ENCODE data around the gene ELOVL2. TPM values are rescaled to one million over a fixed set of nuclear protein-coding genes. Genes with fewer than 3 reads are reported as not detected.

ELOVL2 gene
- total RNA-seq, 1 experiment from 2014 or later = not detected

DNA sequence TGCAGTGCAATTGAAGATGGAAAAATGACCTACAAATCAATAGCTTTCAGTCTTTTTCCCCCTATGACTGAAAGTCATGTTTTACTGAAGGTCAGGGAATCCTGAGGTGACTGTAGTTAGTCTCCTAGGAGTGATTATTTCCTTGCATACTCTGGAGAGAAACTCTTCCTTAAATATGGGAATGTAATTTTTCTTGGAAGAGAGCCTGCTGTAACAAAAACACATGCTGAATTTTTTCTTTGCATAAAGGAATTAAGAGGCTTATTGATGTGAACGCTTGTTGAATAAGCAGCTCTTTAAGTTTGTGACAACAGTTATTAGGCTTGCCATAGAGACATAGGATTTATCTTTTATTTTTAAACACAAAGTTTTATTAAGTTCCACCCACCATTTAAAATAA lies 64.5 kb downstream of the ELOVL2 start:
- H3K36me3 Mint-ChIP-seq (ENCODE audit: insufficient read depth, unreplicated experiment) = no peaks in the 10 kb centered on the region
- TF ChIP-seq, protein P1, sequence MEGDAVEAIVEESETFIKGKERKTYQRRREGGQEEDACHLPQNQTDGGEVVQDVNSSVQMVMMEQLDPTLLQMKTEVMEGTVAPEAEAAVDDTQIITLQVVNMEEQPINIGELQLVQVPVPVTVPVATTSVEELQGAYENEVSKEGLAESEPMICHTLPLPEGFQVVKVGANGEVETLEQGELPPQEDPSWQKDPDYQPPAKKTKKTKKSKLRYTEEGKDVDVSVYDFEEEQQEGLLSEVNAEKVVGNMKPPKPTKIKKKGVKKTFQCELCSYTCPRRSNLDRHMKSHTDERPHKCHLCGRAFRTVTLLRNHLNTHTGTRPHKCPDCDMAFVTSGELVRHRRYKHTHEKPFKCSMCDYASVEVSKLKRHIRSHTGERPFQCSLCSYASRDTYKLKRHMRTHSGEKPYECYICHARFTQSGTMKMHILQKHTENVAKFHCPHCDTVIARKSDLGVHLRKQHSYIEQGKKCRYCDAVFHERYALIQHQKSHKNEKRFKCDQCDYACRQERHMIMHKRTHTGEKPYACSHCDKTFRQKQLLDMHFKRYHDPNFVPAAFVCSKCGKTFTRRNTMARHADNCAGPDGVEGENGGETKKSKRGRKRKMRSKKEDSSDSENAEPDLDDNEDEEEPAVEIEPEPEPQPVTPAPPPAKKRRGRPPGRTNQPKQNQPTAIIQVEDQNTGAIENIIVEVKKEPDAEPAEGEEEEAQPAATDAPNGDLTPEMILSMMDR (IDR thresholded peaks at IDR 0.05; ENCODE audit: unreplicated experiment) = no peak
- intact Hi-C loops (cut with micrococcal nuclease) = no loop called here
- H3K9me3 Mint-ChIP-seq (ENCODE audit: unreplicated experiment) = no peaks in the 10 kb centered on the region
- H3K4me1 Mint-ChIP-seq (ENCODE audit: insufficient read depth, unreplicated experiment) = no peaks in the 10 kb centered on the region
- CTCF ChIA-PET = no interaction called here
- no peak overlapping the region for H3K4me3 Mint-ChIP-seq (ENCODE audit: unreplicated experiment)
- H3K27me3 Mint-ChIP-seq (ENCODE audit: insufficient read depth, unreplicated experiment) = no peaks in the 10 kb centered on the region
- no peak for DNase-seq (ENCODE audit: unreplicated experiment)
- POLR2A ChIA-PET = no interaction called here
- BruUV-seq (replicated peaks) = no TSS peak
- H3K27ac Mint-ChIP-seq (ENCODE audit: low read depth, unreplicated experiment) = no peak overlapping the region

DNA sequence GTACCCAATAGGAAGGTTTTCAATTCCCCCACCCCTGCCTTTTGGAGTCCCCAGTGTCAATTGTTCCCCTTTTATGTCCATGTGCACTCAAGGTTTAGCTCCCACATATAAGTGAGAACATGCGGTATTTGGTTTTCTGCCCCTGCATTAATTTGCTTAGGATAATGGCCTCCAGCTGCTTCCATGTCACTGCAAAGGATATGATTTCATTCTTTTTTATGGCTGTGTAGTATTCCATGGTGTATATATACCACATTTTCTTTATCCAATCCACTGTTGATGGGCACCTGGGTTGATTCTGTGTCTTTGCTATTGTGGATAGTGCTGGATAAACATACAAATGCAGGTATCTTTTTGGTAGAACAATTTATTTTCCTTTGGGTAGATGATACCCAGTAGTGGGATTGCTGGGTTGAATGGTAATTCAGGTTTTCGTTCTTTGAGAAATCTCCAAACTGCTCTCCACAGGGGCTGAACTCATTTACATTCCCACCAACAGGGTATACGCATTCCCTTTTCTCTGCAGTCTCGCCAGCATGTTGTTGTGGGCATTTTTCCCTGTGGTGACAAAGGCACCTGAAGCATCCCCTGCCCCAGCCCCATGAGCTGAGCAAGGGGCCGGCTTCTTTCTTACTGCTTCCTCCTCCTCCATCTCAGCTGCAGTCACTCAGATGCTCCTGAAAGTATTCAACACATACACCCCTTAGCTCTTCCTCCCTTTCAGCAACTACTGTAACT lies 66.7 kb downstream of the ELOVL2 start:
- TF ChIP-seq, protein P1 (IDR thresholded peaks at IDR 0.05; ENCODE audit: unreplicated experiment) = no peak
- Mint-ChIP-seq H3K27ac (ENCODE audit: low read depth, unreplicated experiment) (no peak overlapping the region), H3K4me3 (ENCODE audit: unreplicated experiment) (no peak overlapping the region), H3K36me3 (ENCODE audit: insufficient read depth, unreplicated experiment) (no peaks in the 10 kb centered on the region), H3K4me1 (ENCODE audit: insufficient read depth, unreplicated experiment) (no peaks in the 10 kb centered on the region), H3K9me3 (ENCODE audit: unreplicated experiment) (no peaks in the 10 kb centered on the region), H3K27me3 (ENCODE audit: insufficient read depth, unreplicated experiment) (no peaks in the 10 kb centered on the region)
- BruUV-seq (replicated peaks) = no TSS peak
- no peak for DNase-seq (ENCODE audit: unreplicated experiment)
- intact Hi-C loops (cut with micrococcal nuclease) = no loop called here
- ChIA-PET POLR2A (no interaction called here), CTCF (interaction anchor here (0.6 to 1.0 kb wide), 3 partner anchors 13 to 582 kb away, joined by 3 to 5 read pairs (median 3); no protein-coding TSS in a partner anchor)

DNA sequence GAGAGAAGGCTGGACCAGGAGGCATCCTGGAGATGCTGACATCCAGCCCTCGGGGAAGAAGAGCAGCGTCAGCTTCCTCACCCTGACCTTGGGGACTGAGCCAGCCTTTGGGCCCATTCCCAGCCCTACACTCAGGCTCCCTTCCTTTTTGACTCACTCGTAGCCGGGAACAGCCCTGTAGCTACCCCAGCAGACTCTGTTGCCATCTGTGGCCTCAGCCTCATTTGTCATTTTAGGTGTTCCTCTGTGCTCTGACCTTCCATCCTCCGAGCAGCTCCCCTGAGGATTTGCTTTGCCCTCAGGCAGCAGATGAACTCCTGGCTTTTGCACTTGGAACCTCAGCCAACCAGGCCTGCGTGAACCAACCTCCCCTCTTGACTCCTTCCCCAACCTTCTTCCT lies 67.5 kb downstream of the ELOVL2 start:
- CTCF ChIA-PET = interaction anchor here (0.8 kb wide), 1 partner anchor 93 kb away, joined by 4 read pairs; no protein-coding TSS in a partner anchor

DNA sequence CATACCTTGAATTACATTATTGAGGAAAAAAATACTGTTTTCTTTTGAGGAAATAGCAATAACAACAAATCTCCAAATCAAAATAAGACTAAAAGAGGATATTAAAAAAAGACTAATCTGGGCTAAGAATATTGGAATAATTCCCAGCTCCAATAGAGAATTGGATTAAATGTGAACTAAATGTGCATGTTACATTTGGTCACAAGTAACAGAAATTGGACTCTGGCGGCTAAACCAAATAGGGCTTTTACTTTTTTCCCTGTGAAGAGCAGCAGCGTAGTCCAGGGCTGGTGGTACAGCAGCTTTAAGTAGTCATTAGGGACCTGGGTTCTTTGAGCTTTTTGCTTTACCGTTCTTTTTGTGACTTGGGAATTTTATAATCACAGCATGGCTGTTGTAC lies 71.9 kb downstream of the ELOVL2 start:
- Mint-ChIP-seq H3K27me3 (ENCODE audit: insufficient read depth, unreplicated experiment) (no peaks in the 10 kb centered on the region), H3K4me3 (ENCODE audit: unreplicated experiment) (no peak overlapping the region), H3K36me3 (ENCODE audit: insufficient read depth, unreplicated experiment) (no peaks in the 10 kb centered on the region), H3K9me3 (ENCODE audit: unreplicated experiment) (no peaks in the 10 kb centered on the region), H3K4me1 (ENCODE audit: insufficient read depth, unreplicated experiment) (no peaks in the 10 kb centered on the region), H3K27ac (ENCODE audit: low read depth, unreplicated experiment) (no peak overlapping the region)
- POLR2A ChIA-PET = no interaction called here
- TF ChIP-seq, protein P1 (IDR thresholded peaks at IDR 0.05; ENCODE audit: unreplicated experiment) = no peak
- intact Hi-C loops (cut with micrococcal nuclease) = no loop called here
- CTCF ChIA-PET = no interaction called here
- DNase-seq (ENCODE audit: unreplicated experiment) = no peak
- no TSS peak for BruUV-seq (replicated peaks)

More for the DNA sequence above, 67.5 kb downstream of the ELOVL2 start:
- TF ChIP-seq, protein P1 (IDR thresholded peaks at IDR 0.05; ENCODE audit: unreplicated experiment) = no peak
- H3K27ac Mint-ChIP-seq (ENCODE audit: low read depth, unreplicated experiment) = no peak overlapping the region
- no peaks in the 10 kb centered on the region for H3K9me3 Mint-ChIP-seq (ENCODE audit: unreplicated experiment)
- no TSS peak for BruUV-seq (replicated peaks)
- no peak overlapping the region for H3K4me3 Mint-ChIP-seq (ENCODE audit: unreplicated experiment)
- intact Hi-C loops (cut with micrococcal nuclease) = no loop called here
- no peaks in the 10 kb centered on the region for H3K27me3 Mint-ChIP-seq (ENCODE audit: insufficient read depth, unreplicated experiment)
- H3K36me3 Mint-ChIP-seq (ENCODE audit: insufficient read depth, unreplicated experiment) = no peaks in the 10 kb centered on the region
- DNase-seq (ENCODE audit: unreplicated experiment) = no peak
- no peaks in the 10 kb centered on the region for H3K4me1 Mint-ChIP-seq (ENCODE audit: insufficient read depth, unreplicated experiment)
- POLR2A ChIA-PET = interaction anchor here (1.0 kb wide), 1 partner anchor 14 kb away, joined by 3 read pairs; no protein-coding TSS in a partner anchor

Data from MCF 10A (cell line).